Activated CD8-positive, alpha-beta T cell treated with anti-CD3 and anti-CD28 coated beads for 36 hours (primary cell): ENCODE results near the gene SPINT1. TPM values are rescaled to one million over a fixed set of nuclear protein-coding genes. Genes with fewer than 3 reads are reported as not detected.

Experiments
- ATAC-seq: fragments of 200-7000 bp; cut with Tn5 transposase; one replicate; pipeline ENCODE4 v1.10.0; 2021; ENCODE audit warnings: mild to moderate bottlenecking, moderate library complexity
- CTCF ChIA-PET: fragments of 350-600 bp; sonication (Branson Sonifier 250); formaldehyde crosslinking; loops from one replicate; lab custom pipeline; 2021; ENCODE audit warnings: antibody characterized with exemption; lab: Charles Lee
- POLR2A ChIA-PET: fragments of 350-600 bp; sonication (Branson Sonifier 250); formaldehyde crosslinking; loops from one replicate; lab custom pipeline; 2021; ENCODE audit warnings: antibody characterized with exemption; lab: Charles Lee
- DNase-seq: peaks from one replicate; pipeline ENCODE4 v3.0.0-alpha.2; 2020
- H3K27ac Mint-ChIP-seq: one replicate; pipeline ENCODE4 v1.8.0; 2021; ENCODE audit warnings: mild to moderate bottlenecking, mixed read lengths
- H3K27me3 Mint-ChIP-seq: one replicate; pipeline ENCODE4 v1.8.0; 2021; ENCODE audit warnings: mixed read lengths
- H3K36me3 Mint-ChIP-seq: one replicate; pipeline ENCODE4 v1.8.0; 2021; ENCODE audit warnings: low read depth, mixed read lengths
- H3K4me1 Mint-ChIP-seq: one replicate; pipeline ENCODE4 v1.8.0; 2021; ENCODE audit warnings: low read depth, mixed read lengths
- H3K4me3 Mint-ChIP-seq: one replicate; pipeline ENCODE4 v1.8.0; 2021; ENCODE audit warnings: mild to moderate bottlenecking, moderate library complexity, mixed read lengths
- H3K9me3 Mint-ChIP-seq: one replicate; pipeline ENCODE4 v1.8.0; 2021; ENCODE audit warnings: mixed read lengths
- CTCF ChIP-seq: fragments of 200-600 bp; IDR thresholded peaks from one replicate; pipeline ENCODE4 v1.8.0; 2022; ENCODE audit warnings: antibody characterized with exemption, mild to moderate bottlenecking
- intact Hi-C: fragments of 100-400 bp; cut with micrococcal nuclease; formaldehyde crosslinking; loops from one replicate; pipeline ENCODE4 v1.10.0; 2022
- total RNA-seq, 2 experiments: library from RNA; stranded (reverse); gene quantifications; one replicate each; pipeline ENCODE4 v1.2.3, GENCODE V29; 2021

The SPINT1 gene
- total RNA-seq, 2 experiments from 2014 or later = 6.3 to 6.5 TPM

GRCh38 chr15:40878785-40879184 is 34.9 kb downstream of the SPINT1 start:
- DNase-seq (peak; percentile 63), ATAC-seq (peak; percentile 91)
- TF ChIP-seq CTCF = no peak
- no peaks in the 10 kb centered on the region for H3K36me3 Mint-ChIP-seq
- peaks cover 1% of the 10 kb centered on the region for H3K9me3 Mint-ChIP-seq
- H3K27ac Mint-ChIP-seq = no peak overlapping the region
- intact Hi-C loops = no loop called here
- H3K4me1 Mint-ChIP-seq = peaks cover 18% of the 10 kb centered on the region
- CTCF ChIA-PET = interaction anchor here (0.9 to 5.2 kb wide), 4 partner anchors 13 to 63 kb away, joined by 3 to 40 read pairs (median 6); partner anchors contain the start of gene VPS18
- peaks cover 9% of the 10 kb centered on the region for H3K27me3 Mint-ChIP-seq
- POLR2A ChIA-PET = no interaction called here
- H3K4me3 Mint-ChIP-seq = no peak overlapping the region

- H3K36me3 Mint-ChIP-seq = no peaks in the 10 kb centered on the region
- peaks cover 6% of the 10 kb centered on the region for H3K27me3 Mint-ChIP-seq
- H3K27ac Mint-ChIP-seq = no peak overlapping the region
- ATAC-seq = no peak
- TF ChIP-seq CTCF = no peak
- H3K9me3 Mint-ChIP-seq = peaks cover 1% of the 10 kb centered on the region
- POLR2A ChIA-PET = no interaction called here
- intact Hi-C loops = no loop called here
- DNase-seq = peak; percentile 16
- no peak overlapping the region for H3K4me3 Mint-ChIP-seq
- CTCF ChIA-PET = interaction anchor here (5.2 kb wide), 1 partner anchor 15 kb away, joined by 40 read pairs; the partner anchor contains the start of gene VPS18
- H3K4me1 Mint-ChIP-seq = peaks cover 19% of the 10 kb centered on the region
Observed at GRCh38 chr15:40879609-40880008, 35.8 kb downstream of the SPINT1 start.

- no peak overlapping the region for H3K4me3 Mint-ChIP-seq
- ATAC-seq (no peak), DNase-seq (no peak)
- ChIA-PET POLR2A (interaction anchor here (0.9 to 1.2 kb wide), 2 partner anchors 10 kb away, joined by 3 read pairs; no protein-coding TSS in a partner anchor), CTCF (interaction anchor here (1.2 to 1.9 kb wide), 3 partner anchors 11 to 25 kb away, joined by 4 to 9 read pairs (median 4); partner anchors contain the start of gene VPS18)
- H3K36me3 Mint-ChIP-seq = no peaks in the 10 kb centered on the region
- H3K27ac Mint-ChIP-seq = no peak overlapping the region
- peaks cover 1% of the 10 kb centered on the region for H3K9me3 Mint-ChIP-seq
- peaks cover 3% of the 10 kb centered on the region for H3K27me3 Mint-ChIP-seq
- intact Hi-C loops = no loop called here
- H3K4me1 Mint-ChIP-seq = peaks cover 24% of the 10 kb centered on the region
- TF ChIP-seq CTCF = no peak
Observed at GRCh38 chr15:40881351-40881750, 37.5 kb downstream of the SPINT1 start.

- intact Hi-C loops = no loop called here
- Mint-ChIP-seq H3K27ac (no peak overlapping the region), H3K4me3 (no peak overlapping the region), H3K36me3 (no peaks in the 10 kb centered on the region), H3K4me1 (peaks cover 11% of the 10 kb centered on the region), H3K9me3 (peaks cover 1% of the 10 kb centered on the region), H3K27me3 (no peaks in the 10 kb centered on the region)
- TF ChIP-seq CTCF = no peak
- CTCF ChIA-PET = interaction anchor here (1.1 kb wide), 1 partner anchor 13 kb away, joined by 3 read pairs; the partner anchor contains the start of gene RHOV
- POLR2A ChIA-PET = interaction anchor here (0.8 kb wide), 1 partner anchor 29 kb away, joined by 4 read pairs; no protein-coding TSS in a partner anchor
- no peak for DNase-seq
- ATAC-seq = no peak
Observed at GRCh38 chr15:40886586-40886985, 42.7 kb downstream of the SPINT1 start.

- ChIA-PET POLR2A (no interaction called here), CTCF (interaction anchor here (1.1 to 2.7 kb wide), 3 partner anchors 17 to 52 kb away, joined by 3 to 10 read pairs (median 3); no protein-coding TSS in a partner anchor)
- Mint-ChIP-seq H3K27me3 (no peaks in the 10 kb centered on the region), H3K4me3 (no peak overlapping the region), H3K9me3 (no peaks in the 10 kb centered on the region), H3K4me1 (peaks cover 24% of the 10 kb centered on the region), H3K36me3 (no peaks in the 10 kb centered on the region), H3K27ac (no peak overlapping the region)
- DNase-seq = no peak
- intact Hi-C loops = no loop called here
- no peak for ATAC-seq
- TF ChIP-seq CTCF = no peak
Observed at GRCh38 chr15:40889112-40889511, 45.3 kb downstream of the SPINT1 start.
